IPS-20b (cell line): Measurements from ENCODE around the gene ENGASE.

Experiments
- H3K27ac ChIP-seq: one replicate; pipeline ENCODE4 v1.5.1; 2013; ENCODE audit warnings: low read length
- H3K27me3 ChIP-seq: 2 replicates; pipeline ENCODE4 v1.6.1; 2013; ENCODE audit warnings: mild to moderate bottlenecking, low read length, inconsistent platforms; ENCODE audit not compliant: insufficient read depth
- H3K36me3 ChIP-seq: 2 replicates; pipeline ENCODE4 v1.6.1; 2013; ENCODE audit warnings: low read depth, mild to moderate bottlenecking, inconsistent platforms, low read length, moderate library complexity; ENCODE audit not compliant: insufficient read depth
- H3K4me1 ChIP-seq: 2 replicates; pipeline ENCODE4 v1.6.1; 2013; ENCODE audit warnings: mild to moderate bottlenecking, control low read depth, inconsistent platforms, low read length, moderate library complexity; ENCODE audit not compliant: insufficient read depth
- H3K4me3 ChIP-seq: 2 replicates; pipeline ENCODE4 v1.5.1; 2013; ENCODE audit warnings: mild to moderate bottlenecking, low read length, inconsistent platforms
- H3K9ac ChIP-seq: 2 replicates; pipeline ENCODE4 v1.6.1; 2013; ENCODE audit warnings: low read depth, mild to moderate bottlenecking, inconsistent platforms, low read length, moderate library complexity
- H3K9me3 ChIP-seq: 2 replicates; pipeline ENCODE4 v1.6.1; 2013; ENCODE audit warnings: mild to moderate bottlenecking, low read depth, low read length, inconsistent platforms; ENCODE audit not compliant: insufficient read depth

Gene ENGASE

DNA sequence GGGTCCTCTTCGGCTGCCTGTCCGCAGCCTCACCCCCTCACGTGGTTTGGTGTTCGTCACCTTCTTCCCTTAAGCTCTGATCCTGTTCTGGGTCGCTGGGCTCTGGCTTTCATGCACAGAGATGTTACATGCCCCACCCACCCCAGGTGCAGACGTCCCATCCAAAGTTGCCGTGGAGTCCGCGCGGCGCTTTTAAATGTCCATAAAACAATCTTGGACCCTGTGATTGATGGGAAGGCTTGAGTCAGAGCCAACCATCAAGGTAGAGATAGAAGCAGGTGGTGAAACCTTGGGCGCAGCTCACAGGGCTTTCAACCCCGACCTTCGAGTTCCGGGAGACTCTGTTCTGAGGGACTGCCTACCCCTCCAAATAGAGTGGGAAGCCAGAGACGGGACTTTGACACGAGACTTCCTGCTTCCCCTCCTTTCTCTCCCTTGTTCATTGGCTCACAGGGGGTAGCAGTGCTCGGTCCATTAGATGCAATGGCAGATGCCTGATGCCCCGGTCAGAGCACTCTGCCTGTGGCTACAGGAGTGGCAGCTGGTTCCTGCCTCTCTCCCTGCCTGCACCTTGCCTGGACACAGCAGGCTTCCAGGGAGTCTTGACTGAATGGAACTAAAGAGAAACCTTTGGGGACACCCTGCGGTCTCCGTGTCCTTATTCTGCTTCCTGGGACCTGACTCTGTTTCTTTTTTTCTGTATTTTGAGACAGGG lies 4.0 kb downstream of the ENGASE start:
- H3K4me3 ChIP-seq = no peak overlapping the region
- peaks cover 7% of the 10 kb centered on the region; the same call in 1 of the 2 replicates for H3K27me3 ChIP-seq
- H3K9me3 ChIP-seq = no peaks in the 10 kb centered on the region
- peaks cover 25% of the 10 kb centered on the region for H3K36me3 ChIP-seq
- H3K27ac ChIP-seq = no peak overlapping the region
- H3K9ac ChIP-seq = no peak overlapping the region
- no peaks in the 10 kb centered on the region for H3K4me1 ChIP-seq

- Histone ChIP-seq H3K9ac (no peak overlapping the region), H3K36me3 (peaks cover 25% of the 10 kb centered on the region), H3K4me1 (no peaks in the 10 kb centered on the region), H3K4me3 (no peak overlapping the region), H3K27me3 (peaks cover 7% of the 10 kb centered on the region; the same call in 1 of the 2 replicates), H3K9me3 (no peaks in the 10 kb centered on the region), H3K27ac (no peak overlapping the region)
Observed at GRCh38 chr17:79079421-79080200, 5.0 kb downstream of the ENGASE start.

DNA sequence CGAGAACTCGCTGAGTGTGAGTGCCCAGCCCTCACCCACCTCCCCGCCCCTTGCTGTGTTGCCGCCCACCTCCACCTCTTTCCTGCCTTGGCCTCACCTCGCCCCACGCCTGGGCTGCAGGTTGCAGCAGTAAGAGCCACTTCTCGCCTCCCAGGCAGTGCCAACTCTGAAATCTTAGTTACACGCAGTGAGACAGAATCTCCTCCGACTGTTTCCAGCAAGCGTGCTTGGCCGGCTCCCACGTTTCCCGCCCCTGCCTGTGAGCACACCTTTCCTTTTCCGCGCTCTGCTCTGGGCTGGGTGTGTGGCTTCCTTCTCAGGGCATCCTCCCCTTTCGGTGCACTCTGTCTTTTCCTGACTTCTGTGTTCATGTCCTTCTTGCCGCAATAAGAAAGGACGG lies 5.7 kb downstream of the ENGASE start:
- peaks cover 25% of the 10 kb centered on the region for H3K36me3 ChIP-seq
- H3K27me3 ChIP-seq = peaks cover 5% of the 10 kb centered on the region; the same call in 1 of the 2 replicates
- H3K4me1 ChIP-seq = no peaks in the 10 kb centered on the region

GRCh38 chr17:79080761-79081290 lies 6.2 kb downstream of the ENGASE start:
- Histone ChIP-seq H3K4me1 (no peaks in the 10 kb centered on the region), H3K4me3 (no peak overlapping the region), H3K9ac (no peak overlapping the region), H3K27me3 (peaks cover under 1% of the 10 kb centered on the region; the same call in 1 of the 2 replicates), H3K9me3 (no peaks in the 10 kb centered on the region), H3K36me3 (peaks cover 25% of the 10 kb centered on the region), H3K27ac (no peak overlapping the region)

More for the DNA sequence above, 5.7 kb downstream of the ENGASE start:
- Histone ChIP-seq H3K9ac (no peak overlapping the region), H3K9me3 (no peaks in the 10 kb centered on the region), H3K27ac (no peak overlapping the region), H3K4me3 (no peak overlapping the region)

GRCh38 chr17:79081571-79082276 lies 7.1 kb downstream of the ENGASE start:
- H3K27ac ChIP-seq = no peak overlapping the region
- H3K4me3 ChIP-seq = no peak overlapping the region
- no peaks in the 10 kb centered on the region for H3K27me3 ChIP-seq
- H3K9ac ChIP-seq = no peak overlapping the region
- H3K4me1 ChIP-seq = no peaks in the 10 kb centered on the region
- H3K9me3 ChIP-seq = no peaks in the 10 kb centered on the region
- peaks cover 25% of the 10 kb centered on the region for H3K36me3 ChIP-seq

DNA sequence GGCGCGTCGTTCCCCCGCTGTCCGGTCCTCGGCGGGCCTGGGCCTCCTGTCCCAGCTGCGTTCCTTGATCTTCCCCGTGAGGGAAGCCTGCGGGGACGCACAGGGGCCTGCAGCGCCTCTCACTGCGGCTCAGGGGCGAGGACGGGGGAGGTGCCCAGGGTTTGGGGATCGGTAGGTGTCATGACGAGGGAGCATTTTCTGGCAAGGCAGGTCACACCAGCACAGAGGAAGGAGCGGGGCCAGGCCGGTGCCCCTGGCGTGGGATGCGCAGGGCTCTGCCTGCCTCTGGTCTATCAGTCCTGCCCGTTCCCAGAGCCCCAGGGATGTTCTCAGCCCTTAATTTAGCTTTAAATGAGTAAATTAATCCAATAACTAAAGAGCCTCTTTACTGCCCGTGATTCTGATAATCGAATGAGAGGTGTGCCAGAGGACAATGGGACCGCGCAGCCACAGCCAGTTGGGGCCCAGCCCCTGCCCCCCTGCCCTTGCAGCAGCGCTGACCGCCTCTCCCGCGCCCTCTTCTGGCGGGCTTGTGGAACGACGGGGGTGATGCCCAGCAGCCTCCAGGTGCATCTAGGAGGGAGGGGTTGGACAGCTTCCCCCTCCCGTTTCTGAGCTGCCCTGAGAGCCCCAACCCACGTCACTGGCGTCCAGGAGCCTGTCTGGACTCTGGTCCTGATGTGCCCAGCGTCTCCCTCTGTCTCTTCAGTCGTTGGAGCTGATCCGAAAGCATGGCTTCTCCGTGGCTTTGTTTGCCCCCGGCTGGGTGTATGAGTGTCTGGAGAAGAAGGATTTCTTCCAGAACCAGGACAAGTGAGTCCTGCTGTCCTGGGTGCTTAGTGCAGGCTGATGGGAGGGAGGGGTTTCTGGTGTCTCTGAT lies 7.9 kb downstream of the ENGASE start:
- Histone ChIP-seq H3K36me3 (peaks cover 25% of the 10 kb centered on the region), H3K9ac (no peak overlapping the region), H3K4me3 (no peak overlapping the region), H3K9me3 (no peaks in the 10 kb centered on the region), H3K27me3 (no peaks in the 10 kb centered on the region), H3K4me1 (no peaks in the 10 kb centered on the region), H3K27ac (no peak overlapping the region)

GRCh38 chr17:79083191-79083971 lies 8.8 kb downstream of the ENGASE start:
- peaks cover 24% of the 10 kb centered on the region for H3K36me3 ChIP-seq
- H3K9ac ChIP-seq = no peak overlapping the region
- H3K4me3 ChIP-seq = no peak overlapping the region
- no peak overlapping the region for H3K27ac ChIP-seq
- H3K27me3 ChIP-seq = no peaks in the 10 kb centered on the region
- no peaks in the 10 kb centered on the region for H3K4me1 ChIP-seq
- H3K9me3 ChIP-seq = no peaks in the 10 kb centered on the region

GRCh38 chr17:79084291-79085153 lies 9.9 kb downstream of the ENGASE start:
- Histone ChIP-seq H3K4me3 (no peak overlapping the region), H3K9ac (no peak overlapping the region), H3K36me3 (peaks cover 13% of the 10 kb centered on the region), H3K27ac (no peak overlapping the region), H3K4me1 (no peaks in the 10 kb centered on the region), H3K27me3 (no peaks in the 10 kb centered on the region), H3K9me3 (no peaks in the 10 kb centered on the region)

DNA sequence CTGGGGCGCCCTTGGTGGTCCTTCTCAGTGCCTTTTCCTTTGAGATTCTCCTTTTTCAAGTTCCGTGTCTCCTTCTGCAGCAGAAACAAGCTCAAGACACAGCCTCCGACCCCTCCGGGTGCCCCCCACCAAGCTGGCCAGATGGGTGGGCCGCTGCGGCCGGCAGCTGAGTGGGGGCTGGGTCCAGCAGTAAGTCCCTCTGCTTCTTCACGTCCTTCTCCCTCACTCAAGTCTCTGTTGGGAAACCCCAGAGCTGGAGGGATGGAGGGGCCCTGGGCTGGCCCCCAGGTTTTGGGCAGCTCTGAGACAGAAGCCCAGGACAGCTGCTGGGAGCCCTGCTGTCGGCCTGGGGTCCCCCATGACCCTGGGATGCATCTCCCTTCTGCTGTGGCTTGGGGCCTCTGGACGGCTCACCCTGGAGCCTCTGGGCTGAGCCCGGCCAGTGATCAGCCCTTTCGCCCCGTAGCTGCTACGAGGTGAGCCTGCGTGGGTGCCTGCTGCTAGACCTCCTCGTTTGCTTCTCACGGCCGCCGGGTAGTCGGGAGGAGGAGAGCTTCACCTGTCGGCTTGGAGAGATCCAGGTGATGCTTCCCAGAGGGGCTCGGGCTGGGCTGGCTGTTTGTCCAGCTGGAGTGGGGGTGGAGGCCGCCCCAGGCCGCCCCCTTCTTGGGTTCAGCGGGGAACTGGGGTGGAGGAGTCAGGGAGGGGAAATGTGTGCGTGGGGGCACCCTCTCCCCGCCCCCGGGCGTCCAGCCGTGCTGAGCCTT lies 10.7 kb downstream of the ENGASE start:
- Histone ChIP-seq H3K27ac (no peak overlapping the region), H3K27me3 (no peaks in the 10 kb centered on the region), H3K4me1 (no peaks in the 10 kb centered on the region), H3K9me3 (no peaks in the 10 kb centered on the region), H3K36me3 (peaks cover 5% of the 10 kb centered on the region), H3K4me3 (no peak overlapping the region), H3K9ac (no peak overlapping the region)
